OCI-LY3 (cell line): Measurements from ENCODE around the gene CKAP5.

ENCODE experiments used
- CTCF ChIP-seq: fragments of 200-600, 300-600 bp; sonication (generic); IDR thresholded peaks from 2 replicates; pipeline ENCODE4 v1.5.1; 2014; ENCODE audit warnings: antibody characterized with exemption, low read length, low read depth
- EZH2phosphoT487 ChIP-seq: fragments of 200-600 bp; shearing (Covaris generic); IDR thresholded peaks from 2 replicates; pipeline ENCODE4 v1.6.1; 2018; ENCODE audit warnings: antibody characterized with exemption, mixed run types, low read depth

GRCh38 chr11:46700241-46701077, 145.6 kb downstream of the CKAP5 start, which contains the start of the genes ARHGAP1 and ZNF408:
- no peak for TF ChIP-seq CTCF
- TF ChIP-seq EZH2phosphoT487: no peak
